Measurements from ENCODE around the gene LRRC42.

- TF ChIP-seq POLR2AphosphoS5 (IDR thresholded peaks at IDR 0.05; ENCODE audit: borderline replicate concordance, low read depth, low read length) (no peak), EZH2 (IDR thresholded peaks at IDR 0.05) (no peak)
These were observed 10.4 kb downstream of the LRRC42 start for GRCh38 chr1:53956308-53957168.

Measured in SK-N-MC (cell line).